Upper lobe of left lung (tissue), 6 donors: ENCODE data around the gene MMP28. TPM values are rescaled to one million over a fixed set of nuclear protein-coding genes. Genes with fewer than 3 reads are reported as not detected.

Experiments used
- ATAC-seq, 2 donors: fragments of 200-7000 bp; cut with Tn5 transposase; one replicate each; pipeline ENCODE4 v1.9.1; 2022; ENCODE audit warnings: mild to moderate bottlenecking in 2 of 2, moderate library complexity in 2 of 2; ENCODE audit not compliant: low FRiP score in 2 of 2
- DNase-seq, 2 donors: peaks; one replicate each; pipeline ENCODE4 v3.0.0-alpha.2; 2019 to 2020
- H3K27ac ChIP-seq, 4 donors: fragments of 200-600 bp; sonication (generic); one replicate each; pipeline ENCODE4 v1.5.1; 2016 to 2019
- H3K27me3 ChIP-seq, 4 donors: fragments of 200-600 bp; sonication (generic); one replicate each; pipeline ENCODE4 v1.5.1; 2017 to 2019
- H3K36me3 ChIP-seq, 4 donors: fragments of 200-600 bp; sonication (generic); one replicate each; pipeline ENCODE4 v1.5.1; 2016 to 2019
- H3K4me1 ChIP-seq, 4 donors: fragments of 200-600 bp; sonication (generic); one replicate each; pipeline ENCODE4 v1.5.1; 2018 to 2019
- H3K4me3 ChIP-seq, 4 donors: fragments of 200-600 bp; sonication (generic); one replicate each; pipeline ENCODE4 v1.5.1; 2017 to 2019; ENCODE audit warnings: mild to moderate bottlenecking in 2 of 4, moderate library complexity in 1 of 4
- H3K9me3 ChIP-seq, 4 donors: fragments of 200-600 bp; sonication (generic); one replicate each; pipeline ENCODE4 v1.5.1; 2018 to 2019
- CTCF ChIP-seq, 6 experiments: fragments of 450-650 bp in 4 of 6; fragments of 200-600 bp in 2 of 6; sonication (generic) in 2 of 6; IDR thresholded peaks; one replicate each; pipeline ENCODE4 v1.5.1; 2016 to 2019; ENCODE audit warnings: antibody characterized with exemption in 6 of 6
- EP300 ChIP-seq, 4 donors: sonication (generic); formaldehyde crosslinking; IDR thresholded peaks; one replicate each; pipeline ENCODE4 v1.5.1; 2017; ENCODE audit warnings: antibody characterized with exemption in 4 of 4, control low read depth in 2 of 4
- POLR2A ChIP-seq, 4 donors: fragments of 450-650 bp; IDR thresholded peaks; one replicate each; pipeline ENCODE4 v1.5.1; 2016 to 2017; ENCODE audit warnings: antibody characterized with exemption in 4 of 4, mild to moderate bottlenecking in 2 of 4
- POLR2AphosphoS5 ChIP-seq, 2 donors: sonication (generic); formaldehyde crosslinking; IDR thresholded peaks; one replicate each; pipeline ENCODE4 v1.5.1; 2017; ENCODE audit warnings: antibody characterized with exemption in 2 of 2
- WGBS, 2 donors: methylation state at CpG; one replicate each; pipeline ENCODE4 v1.1.5; 2017 to 2018; 5-methylcytosine and 5-hydroxymethylcytosine counted together
- total RNA-seq, 6 donors: library from RNA; depleted of rRNA in 4 of 6; stranded (reverse); fragments of >200 nt in 4 of 6; gene quantifications; one replicate each; pipeline versions ENCODE4 v1.1.0 to v1.2.1, GENCODE V29; 2016 to 2021
- donor health status: DM: no; HTN: no; CAD: no; lungs with moderate emphysema.
- donor health status: DM: no; HTN: yes; CAD: no; lungs with severe emphysema.

Gene MMP28
- total RNA-seq, 6 donors from 2014 or later = 51.1 to 134 (median 98.5) TPM

DNA sequence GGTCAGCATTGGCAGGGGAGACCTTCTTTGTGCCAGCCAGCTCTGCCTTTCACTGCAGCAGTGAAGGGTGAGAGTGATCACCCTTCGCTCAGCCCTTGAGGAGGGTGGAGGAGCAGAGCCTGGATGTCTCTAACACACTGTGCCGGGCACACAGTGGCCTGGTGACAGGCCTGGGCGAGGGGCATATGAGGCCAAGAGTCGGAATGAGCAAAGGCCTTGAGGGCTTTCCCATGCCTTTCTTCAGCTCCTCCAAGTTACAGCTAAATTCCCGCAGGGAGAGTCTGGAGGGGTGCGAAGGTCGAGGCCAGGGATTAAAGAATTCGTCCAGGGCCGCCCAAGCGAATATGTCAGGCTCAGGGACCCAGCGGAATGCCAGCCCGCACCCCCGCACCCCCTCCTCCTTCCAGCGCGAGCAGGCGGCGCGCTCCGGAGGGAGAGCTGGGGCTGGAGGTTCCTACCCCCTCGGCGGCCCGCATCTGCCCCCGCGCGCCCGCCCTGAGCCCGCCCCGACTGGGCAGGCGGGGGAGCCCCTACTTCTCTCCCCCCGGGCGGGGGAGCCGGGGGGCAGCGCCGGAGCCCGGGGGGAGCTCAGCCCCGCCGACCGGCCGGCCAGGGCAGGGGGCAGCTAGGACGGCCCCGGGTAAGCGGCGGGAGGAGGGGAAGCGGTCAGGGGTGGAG lies 64.1 kb downstream of the MMP28 start, which contains the start of gene RASL10B:
Gene RASL10B, plus strand, starts transcription at position 401 of the 678 bp plus-strand sequence. CDS start 3,546 bp downstream, outside the sequence.
- WGBS, 2 donors = 15 to 17% methylated on average over 9 to 18 of the region's 44 CpGs
- H3K27me3 ChIP-seq = no peaks in the 10 kb centered on the region
- peaks cover 0 to 18% (median 0%) of the 10 kb centered on the region in 4 donors for H3K36me3 ChIP-seq
- peak within 1 kb of the TSS; percentile 55 to 81 (median 60) for H3K4me3 ChIP-seq
- no peaks in the 10 kb centered on the region for H3K9me3 ChIP-seq
- peak; percentile 9 to 81 for ATAC-seq
- peak; percentile 49 to 90 for DNase-seq
- peaks cover 6 to 20% (median 12%) of the 10 kb centered on the region in 4 donors for H3K4me1 ChIP-seq
- H3K27ac ChIP-seq = peak within 1 kb of the TSS in 2 of 4 donors; percentile 21 to 45
- TF ChIP-seq EP300 (IDR thresholded peaks at IDR 0.05) = no peak

- Histone ChIP-seq H3K36me3 (peaks cover 0 to 26% (median 5%) of the 10 kb centered on the region in 4 donors), H3K4me1 (peaks cover 6 to 20% (median 12%) of the 10 kb centered on the region in 4 donors), H3K27me3 (no peaks in the 10 kb centered on the region), H3K4me3 (no peak overlapping the region), H3K9me3 (no peaks in the 10 kb centered on the region), H3K27ac (no peak overlapping the region)
- ATAC-seq = no peak
- no peak for DNase-seq
- TF ChIP-seq POLR2A (IDR thresholded peaks at IDR 0.05) (no peak), POLR2AphosphoS5 (IDR thresholded peaks at IDR 0.05) (no peak), CTCF (IDR thresholded peaks at IDR 0.05) (no peak), EP300 (IDR thresholded peaks at IDR 0.05) (no peak)
- whole genome bisulfite sequencing, 2 donors = 81 to 89% methylated on average over 10 of the region's 10 CpGs
Observed at GRCh38 chr17:35730400-35731005, 64.9 kb downstream of the MMP28 start.

DNA sequence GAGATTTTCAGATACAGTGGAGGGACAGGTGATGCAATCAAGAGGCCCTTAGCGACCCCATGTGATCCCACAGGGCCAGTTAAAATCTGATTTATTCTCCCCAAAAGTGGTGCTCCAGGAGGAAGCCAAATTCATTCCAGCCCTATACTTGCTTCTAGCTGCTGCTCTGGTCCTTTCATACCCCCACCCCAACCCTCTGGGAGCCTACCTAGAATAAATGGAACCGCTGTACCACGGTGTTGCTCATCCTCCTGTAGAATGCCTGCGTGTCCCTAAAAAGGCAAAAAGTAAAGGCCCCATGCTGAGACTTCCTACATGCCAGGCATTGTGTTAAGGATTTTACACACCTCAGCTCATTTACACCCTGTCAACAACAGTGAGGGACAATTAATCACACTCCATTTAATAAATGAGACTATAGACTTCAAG lies 66.0 kb downstream of the MMP28 start:
- no peak for ATAC-seq
- 87 to 88% methylated on average over 4 of the region's 4 CpGs for WGBS, 2 donors

DNA sequence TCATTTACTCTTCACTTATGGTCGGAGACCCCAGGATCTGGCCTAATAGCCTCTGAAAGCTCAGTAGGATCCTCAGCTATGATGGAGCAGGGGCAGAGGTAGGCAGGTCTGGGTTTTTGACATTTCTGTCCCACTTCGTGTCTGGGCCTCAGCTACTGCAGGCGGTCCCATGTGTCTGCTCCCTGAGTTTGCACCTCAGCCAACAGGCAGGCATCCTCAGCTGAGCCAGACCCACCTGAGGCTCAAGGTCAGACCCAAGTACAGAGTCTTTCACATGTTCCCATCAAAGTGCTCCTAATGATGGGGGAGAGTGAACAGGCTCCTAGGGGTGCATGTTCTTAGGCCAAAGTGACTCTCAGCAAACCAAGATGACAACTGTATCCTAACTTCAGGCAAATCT lies 66.9 kb downstream of the MMP28 start:
- peaks cover 12 to 45% (median 23%) of the 10 kb centered on the region in 4 donors for H3K36me3 ChIP-seq
- H3K27me3 ChIP-seq = no peaks in the 10 kb centered on the region
- H3K4me1 ChIP-seq = peaks cover 6 to 20% (median 12%) of the 10 kb centered on the region in 4 donors
- H3K4me3 ChIP-seq = no peak overlapping the region
- no peak for ATAC-seq
- TF ChIP-seq POLR2AphosphoS5 (IDR thresholded peaks at IDR 0.05) (no peak), CTCF (IDR thresholded peaks at IDR 0.05) (no peak)
- H3K27ac ChIP-seq = no peak overlapping the region
- no peak for DNase-seq
- H3K9me3 ChIP-seq = no peaks in the 10 kb centered on the region
- 88 to 100% methylated on average over 3 of the region's 3 CpGs for WGBS, 2 donors

More for the DNA sequence above, 66.0 kb downstream of the MMP28 start:
- H3K27me3 ChIP-seq = no peaks in the 10 kb centered on the region
- no peaks in the 10 kb centered on the region for H3K9me3 ChIP-seq
- TF ChIP-seq EP300 (IDR thresholded peaks at IDR 0.05) (no peak), POLR2A (IDR thresholded peaks at IDR 0.05) (no peak), POLR2AphosphoS5 (IDR thresholded peaks at IDR 0.05) (no peak), CTCF (IDR thresholded peaks at IDR 0.05) (no peak)
- no peak overlapping the region for H3K27ac ChIP-seq
- no peak overlapping the region for H3K4me3 ChIP-seq
- peaks cover 6 to 37% (median 14%) of the 10 kb centered on the region in 4 donors for H3K36me3 ChIP-seq
- peaks cover 6 to 20% (median 12%) of the 10 kb centered on the region in 4 donors for H3K4me1 ChIP-seq
- no peak for DNase-seq

- Histone ChIP-seq H3K9me3 (no peaks in the 10 kb centered on the region), H3K36me3 (peaks cover 12 to 54% (median 30%) of the 10 kb centered on the region in 4 donors), H3K27ac (no peak overlapping the region), H3K4me3 (no peak overlapping the region), H3K4me1 (peaks cover 6 to 20% (median 12%) of the 10 kb centered on the region in 4 donors), H3K27me3 (no peaks in the 10 kb centered on the region)
- ATAC-seq = no peak
- 92% methylated on average over 5 of the region's 5 CpGs for WGBS, 2 donors
- TF ChIP-seq EP300 (IDR thresholded peaks at IDR 0.05) (no peak), POLR2AphosphoS5 (IDR thresholded peaks at IDR 0.05) (no peak), POLR2A (IDR thresholded peaks at IDR 0.05) (no peak), CTCF (IDR thresholded peaks at IDR 0.05) (no peak)
- DNase-seq = no peak
Observed at GRCh38 chr17:35727635-35728034, 67.8 kb downstream of the MMP28 start.
